ENCODE data around the gene OR10H1.
"Not testable (repeated sequence)": the region's sequence is repeated elsewhere in the genome, so short reads cannot be mapped to it uniquely, and the experiment has no call there.

Gene OR10H1, protein sequence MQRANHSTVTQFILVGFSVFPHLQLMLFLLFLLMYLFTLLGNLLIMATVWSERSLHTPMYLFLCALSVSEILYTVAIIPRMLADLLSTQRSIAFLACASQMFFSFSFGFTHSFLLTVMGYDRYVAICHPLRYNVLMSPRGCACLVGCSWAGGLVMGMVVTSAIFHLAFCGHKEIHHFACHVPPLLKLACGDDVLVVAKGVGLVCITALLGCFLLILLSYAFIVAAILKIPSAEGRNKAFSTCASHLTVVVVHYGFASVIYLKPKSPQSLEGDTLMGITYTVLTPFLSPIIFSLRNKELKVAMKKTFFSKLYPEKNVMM

DNA sequence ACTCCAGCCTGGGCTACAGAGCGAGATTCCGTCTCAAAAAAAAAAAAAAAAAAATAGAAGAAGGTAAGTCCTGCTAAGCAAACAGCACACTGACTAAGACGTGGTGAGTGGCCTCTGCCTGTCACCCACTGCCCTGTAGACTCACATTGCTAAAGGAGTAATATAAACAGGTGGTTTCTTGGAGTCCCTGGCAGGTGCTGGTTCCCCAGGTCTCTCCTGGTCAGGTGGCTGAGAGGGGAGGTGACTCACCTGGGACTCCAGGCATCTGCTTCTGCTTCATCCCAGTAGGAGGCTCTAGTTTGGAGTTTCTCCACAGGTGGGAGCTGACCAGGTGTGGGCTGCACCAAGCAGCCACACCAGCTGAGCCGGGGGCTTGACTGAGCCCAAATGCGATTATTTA, at the start of gene OR10H1:
TSS of gene OR10H1 (minus strand) at position 359 of the 400 bp plus-strand sequence. CDS start 7,627 bp downstream, outside the sequence.
- no peak for DNase-seq

DNA sequence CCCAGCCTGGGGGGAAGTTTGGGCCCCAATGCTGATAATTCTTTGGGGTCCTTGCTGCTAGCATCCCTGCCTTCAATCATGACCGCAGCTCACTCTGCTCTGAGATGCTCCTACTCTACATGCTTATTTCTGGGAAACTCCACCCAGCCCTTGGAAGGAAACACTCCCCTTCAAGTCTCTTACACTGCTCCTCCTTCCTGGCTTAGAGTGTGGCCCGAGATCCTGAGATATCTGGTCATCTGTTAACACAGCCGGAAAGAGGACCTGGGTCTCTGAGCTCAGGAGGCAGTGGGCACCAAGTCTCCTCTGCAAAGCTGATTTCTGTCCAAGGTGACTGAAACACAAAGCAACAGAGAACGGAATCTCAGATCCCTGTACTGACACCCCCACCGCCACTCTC, 49.4 kb upstream of the OR10H1 start:
- DNase-seq = no peak

DNA sequence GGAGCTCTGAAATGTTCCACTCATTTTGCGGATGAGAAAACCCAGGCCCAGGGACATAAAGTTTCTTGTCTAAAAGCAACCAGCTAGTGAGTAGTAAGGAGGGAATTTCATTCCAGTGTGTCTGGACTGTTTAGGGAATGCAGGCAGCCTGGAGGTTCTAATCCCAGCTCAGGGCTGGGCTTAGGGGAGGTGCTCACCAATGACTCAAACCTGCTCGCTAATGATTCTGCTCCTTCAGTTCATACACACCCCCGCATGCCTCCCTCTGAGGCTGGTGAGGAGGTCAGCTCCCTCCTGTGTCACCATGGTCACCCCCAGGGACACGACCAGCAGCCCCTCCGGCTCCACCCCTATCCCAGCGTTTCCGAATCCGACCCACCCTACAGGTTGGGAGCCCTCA, 47.8 kb upstream of the OR10H1 start:
- DNase-seq = no peak

DNA sequence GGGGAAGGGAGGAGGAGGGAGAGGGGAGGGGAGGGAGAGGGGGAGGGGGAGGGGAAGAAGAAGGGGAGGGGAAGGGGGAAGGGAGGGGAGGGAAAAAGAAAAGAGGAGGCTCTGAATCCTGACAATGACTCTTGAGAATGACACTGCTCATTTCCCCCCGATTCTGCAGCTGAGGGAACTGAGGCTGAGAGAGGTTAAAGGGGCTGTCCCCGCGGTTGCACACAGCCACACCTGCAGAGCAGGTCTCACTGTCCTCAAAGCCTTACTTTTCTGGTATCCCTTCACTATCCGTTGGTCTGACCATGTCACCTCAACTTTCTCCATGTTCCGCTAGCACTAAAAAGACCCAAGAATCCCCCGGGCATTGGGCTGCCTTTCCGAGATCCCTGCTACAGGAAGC, 47.0 kb upstream of the OR10H1 start:
- no peak for DNase-seq

DNA sequence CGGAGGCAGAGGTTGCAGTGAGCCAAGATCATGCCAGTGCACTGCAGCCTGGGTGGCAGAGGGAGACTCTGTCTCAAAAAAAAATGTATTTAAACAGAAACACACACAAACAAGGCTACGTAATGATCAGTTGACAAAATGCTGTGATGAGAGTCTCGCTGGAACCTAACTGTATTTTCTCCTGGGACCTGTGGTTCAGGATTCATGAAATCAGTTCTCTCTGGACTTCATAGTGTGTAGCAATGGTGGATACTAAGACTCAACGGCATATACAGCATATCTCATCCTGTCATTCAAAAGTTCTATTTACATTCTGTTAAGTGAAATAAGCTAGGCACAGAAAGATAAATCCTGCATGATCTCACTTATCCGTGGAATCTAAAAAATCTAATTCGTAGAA, 45.1 kb upstream of the OR10H1 start:
- no peak for DNase-seq

DNA sequence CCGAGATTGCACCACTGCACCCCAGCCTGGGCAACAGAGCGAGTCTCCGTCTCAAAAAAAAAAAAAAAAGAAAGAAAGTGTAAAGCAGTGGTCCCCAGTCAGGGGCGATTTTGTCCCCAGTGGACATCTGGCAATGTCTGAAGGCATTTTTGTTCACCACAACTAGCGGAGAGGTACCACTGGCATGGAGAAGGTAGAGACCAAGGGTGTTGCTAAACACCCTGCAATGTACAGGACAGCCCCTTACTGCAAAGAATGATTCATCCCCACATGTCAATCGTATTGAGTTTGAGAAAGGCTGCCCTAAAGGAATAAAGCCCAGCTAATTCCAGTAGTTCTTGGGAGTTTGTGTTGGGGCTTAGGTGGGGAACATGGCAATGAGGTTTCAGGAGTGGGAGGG, 43.7 kb upstream of the OR10H1 start:
- no peak for DNase-seq

DNA sequence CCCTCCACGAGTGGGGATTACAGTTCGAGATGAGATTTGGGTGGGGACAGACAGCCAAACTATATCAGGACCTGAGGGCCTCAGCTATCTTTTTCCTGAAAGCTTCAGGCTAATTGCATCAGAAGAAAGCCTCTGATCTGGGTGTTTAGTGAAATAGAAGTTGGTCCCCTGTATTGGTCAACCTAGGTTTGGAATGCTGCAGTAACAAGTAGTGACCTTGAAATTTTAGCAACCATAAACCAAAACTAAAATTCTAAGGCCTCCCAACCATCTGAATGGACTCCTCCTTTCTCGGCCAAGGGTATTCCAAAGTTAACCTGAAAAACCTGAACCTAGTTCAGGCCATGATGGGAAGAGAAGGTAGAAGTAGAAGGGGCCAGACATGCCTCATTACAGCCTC, 34.9 kb upstream of the OR10H1 start:
- DNase-seq = no peak

DNA sequence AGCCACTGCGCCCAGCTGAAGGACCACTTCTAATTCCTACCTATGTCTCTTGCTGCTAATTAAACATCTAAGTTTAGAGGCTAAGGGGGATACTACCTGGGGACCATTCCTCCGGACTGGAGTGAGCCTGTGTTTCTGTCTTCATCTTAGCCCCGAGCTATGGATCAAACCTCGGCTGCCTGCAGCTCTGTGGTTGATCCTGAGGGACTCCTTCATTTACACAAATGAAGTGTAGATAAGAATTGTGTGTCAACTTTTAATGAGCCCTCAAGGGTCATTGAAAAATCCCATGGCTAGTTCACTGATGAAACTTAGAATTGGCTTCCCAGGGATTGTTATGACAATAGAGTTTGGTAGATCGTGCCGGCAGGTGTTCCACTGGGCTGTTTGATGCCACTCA, 31.5 kb upstream of the OR10H1 start:
- no peak for DNase-seq

DNA sequence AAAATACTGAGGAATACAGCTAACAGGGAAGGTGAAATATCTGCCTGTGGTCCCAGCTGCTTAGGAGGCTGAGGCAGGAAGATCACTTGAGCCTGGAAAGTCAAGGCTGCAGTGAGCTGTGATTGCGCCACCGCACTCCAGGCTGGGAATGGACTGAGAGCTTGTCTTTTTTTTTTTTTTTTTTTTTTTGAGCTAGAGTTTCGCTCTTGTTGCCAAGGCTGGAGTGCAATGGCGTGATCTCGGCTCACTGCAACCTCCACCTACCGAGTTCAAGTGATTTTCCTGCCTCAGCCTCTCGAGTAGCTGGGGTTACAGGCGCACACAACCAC, 28.4 kb upstream of the OR10H1 start:
- DNase-seq = not testable (repeated sequence)

DNA sequence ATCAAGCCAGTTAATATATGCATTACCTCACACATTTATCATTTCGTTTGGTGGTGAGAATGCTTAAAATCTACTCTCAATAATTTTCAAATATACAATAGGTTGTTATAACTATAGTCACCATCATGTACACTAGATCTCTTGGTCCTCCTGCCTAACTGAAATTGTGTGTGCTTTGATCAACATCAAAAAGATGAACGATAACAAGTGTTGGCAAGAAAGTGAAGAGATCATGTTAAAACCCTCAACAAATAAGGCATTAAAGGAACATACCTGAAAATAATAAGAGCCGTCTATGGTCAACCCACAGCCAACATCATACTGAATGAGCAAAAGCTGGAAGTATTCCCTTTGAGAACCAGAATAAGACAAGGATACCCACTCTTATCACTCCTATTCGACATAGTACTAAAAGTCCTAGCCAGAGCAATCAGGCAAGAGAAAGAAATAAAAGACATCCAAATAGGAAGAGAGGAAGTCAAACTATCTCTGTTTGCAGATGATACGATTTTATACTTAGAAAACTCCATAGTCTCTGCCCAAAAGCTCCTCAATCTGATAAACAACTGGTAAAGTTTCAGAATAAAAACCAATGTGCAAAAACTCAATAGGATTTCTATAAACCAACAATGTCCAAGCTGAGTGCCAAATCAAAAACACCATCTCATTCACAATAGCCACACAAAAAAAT, 27.9 kb upstream of the OR10H1 start:
- DNase-seq = no peak

DNA sequence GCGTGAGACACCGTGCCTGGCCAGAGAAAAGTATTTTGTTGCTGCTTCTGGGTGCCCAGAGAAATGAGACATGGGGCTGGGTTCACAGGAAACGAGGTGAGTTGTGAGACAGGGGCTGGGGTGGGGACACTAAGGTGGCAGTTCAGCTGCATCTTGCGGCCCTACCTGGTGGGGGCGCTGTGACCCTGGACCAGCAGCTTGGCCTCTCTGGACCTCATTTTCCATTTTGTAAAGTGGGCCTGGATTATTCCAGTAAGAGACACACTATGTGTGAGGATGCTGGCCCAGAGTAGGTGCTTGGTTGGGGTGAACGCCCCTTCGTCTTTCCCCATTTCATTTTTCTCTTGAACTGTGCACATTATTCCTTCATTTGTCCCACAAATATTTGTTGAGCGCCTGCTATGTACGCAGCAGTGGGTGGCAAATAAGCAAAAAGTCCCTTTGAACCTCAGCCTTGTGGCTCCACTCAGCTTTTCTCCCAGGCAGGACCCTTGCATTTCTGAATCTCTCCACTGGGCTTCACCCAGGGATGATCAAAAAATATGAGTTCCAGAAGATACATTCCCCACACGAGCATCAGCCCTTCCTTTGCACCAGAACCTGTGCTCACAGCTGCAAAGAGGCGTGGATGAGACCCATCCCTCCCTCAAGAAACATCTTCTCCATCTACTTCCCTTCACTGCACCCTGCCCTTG, 26.6 kb upstream of the OR10H1 start:
- peak; percentile 25 for DNase-seq

DNA sequence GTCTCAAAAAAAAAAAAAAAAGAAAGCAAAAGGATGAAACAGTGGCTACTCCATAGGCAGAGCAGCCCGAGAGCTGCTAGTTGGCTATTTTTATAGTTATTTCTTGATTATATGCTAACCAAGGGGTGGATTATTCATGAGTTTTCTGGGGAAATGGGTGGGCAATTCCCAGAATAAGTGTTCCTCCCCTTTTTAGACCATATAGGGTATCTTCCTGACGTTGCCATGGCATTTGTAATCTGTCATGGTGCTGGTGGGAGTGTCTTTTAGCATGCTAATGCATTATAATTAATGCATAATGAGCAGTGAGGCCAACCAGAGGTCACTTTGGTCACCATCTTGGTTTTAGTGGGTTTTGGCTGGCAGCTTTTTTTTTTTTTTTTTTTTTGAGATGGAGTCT, 25.4 kb upstream of the OR10H1 start:
- no peak for DNase-seq

DNA sequence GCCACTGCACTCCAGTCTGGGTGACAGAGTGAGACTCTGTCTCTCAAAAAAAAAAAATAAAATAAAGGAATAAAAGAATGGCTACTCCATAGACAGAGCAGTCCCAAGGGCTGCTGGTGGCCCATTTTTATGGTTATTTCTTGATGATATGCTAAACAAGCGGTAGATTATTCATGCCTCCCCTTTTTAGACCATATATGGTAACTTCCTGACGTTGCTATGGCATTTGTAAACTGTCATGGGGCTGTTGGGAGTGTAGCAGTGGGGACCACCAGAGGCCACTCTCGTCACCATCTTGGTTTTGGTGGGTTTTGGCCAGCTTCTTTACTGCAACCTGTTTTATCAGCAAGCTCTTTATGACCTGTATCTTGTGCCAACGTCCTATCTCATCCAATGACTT, 24.4 kb upstream of the OR10H1 start:
- DNase-seq = not testable (repeated sequence)

DNA sequence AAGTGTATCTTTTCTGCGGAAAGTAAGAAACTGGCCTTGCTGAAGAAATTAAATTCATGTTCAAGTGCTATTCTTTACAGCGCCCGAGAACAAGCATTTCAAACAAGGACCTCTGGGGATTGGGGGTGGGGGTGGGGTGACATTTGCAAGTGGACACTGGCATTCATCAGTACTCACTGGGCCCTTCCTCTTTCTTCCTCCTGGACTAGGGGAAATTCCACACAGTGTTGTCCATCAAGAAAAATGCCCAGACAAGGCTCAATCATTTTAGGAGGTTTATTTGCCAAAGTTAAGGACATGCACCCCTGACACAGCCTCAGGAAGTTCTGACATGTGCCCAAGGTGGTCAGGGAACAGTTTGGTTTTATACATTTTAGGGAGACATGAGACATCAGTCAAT, 22.9 kb upstream of the OR10H1 start:
- no peak for DNase-seq

DNA sequence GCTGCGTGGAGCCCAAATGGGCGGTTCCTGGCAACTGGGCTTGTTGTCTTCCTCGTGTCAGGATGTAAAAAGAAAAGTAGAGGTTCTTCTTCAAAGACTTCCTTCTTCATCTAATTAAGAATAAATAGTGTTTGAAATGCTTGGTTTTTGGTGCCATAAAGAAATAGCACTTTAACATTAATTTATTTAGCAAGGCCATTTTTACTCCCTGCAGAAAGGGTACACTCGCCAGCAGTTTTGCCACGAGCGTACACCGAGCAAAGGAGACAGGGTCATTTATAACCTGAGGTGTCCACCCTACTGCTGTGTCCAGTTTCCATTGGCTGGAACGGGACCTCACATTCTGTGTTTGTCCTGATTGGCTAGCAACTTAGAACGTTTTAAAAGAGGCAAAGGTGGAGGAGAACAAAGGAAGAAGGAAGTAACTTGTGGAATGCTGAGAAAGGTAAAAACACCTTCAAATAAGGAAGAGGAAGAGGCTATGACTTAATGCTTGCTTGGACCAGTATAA, 21.8 kb upstream of the OR10H1 start:
- DNase-seq = peak; percentile 8

DNA sequence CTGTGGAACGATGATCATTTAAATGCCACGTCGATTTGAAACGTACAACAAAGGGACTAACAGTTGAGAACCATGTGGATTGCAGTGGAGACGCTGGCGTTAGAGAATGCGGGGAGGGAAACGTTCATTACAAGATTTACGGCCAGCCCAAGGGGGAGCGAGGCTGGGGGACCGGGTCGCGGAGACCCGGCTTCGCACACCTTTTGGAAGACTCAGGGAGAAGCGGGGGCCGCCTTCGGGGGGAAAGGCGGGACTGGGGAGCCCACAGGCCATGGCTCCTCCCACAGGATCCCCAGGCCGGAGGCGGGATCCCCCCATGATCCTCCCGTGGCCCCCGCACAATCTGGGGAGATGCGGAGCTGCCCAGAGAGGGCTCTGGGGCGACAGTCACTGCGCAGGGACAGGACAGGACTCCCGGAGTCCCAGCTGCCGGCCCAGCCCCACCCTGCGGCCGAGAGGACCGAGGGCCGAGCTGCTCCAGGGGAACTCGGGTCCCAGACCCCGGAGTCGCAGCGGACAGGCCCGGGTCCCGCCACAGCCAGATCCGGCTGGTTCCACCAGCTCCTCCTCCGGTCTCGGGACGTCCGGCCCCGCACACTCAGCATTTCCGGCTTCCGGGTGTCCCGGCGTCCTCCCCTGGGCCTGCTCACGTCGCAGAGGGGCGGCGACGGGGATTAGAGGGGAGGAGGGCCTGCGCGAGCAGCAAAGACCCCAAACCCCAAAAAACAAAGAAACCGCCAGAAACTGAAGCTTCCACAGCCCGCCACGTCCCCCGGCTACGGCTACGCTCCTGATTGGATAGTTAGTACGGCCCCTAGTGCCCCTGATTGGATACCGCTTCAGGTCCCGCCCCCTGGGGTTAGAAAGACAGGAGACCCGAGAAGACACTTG, 21.1 kb upstream of the OR10H1 start:
- DNase-seq = peak; percentile 94

DNA sequence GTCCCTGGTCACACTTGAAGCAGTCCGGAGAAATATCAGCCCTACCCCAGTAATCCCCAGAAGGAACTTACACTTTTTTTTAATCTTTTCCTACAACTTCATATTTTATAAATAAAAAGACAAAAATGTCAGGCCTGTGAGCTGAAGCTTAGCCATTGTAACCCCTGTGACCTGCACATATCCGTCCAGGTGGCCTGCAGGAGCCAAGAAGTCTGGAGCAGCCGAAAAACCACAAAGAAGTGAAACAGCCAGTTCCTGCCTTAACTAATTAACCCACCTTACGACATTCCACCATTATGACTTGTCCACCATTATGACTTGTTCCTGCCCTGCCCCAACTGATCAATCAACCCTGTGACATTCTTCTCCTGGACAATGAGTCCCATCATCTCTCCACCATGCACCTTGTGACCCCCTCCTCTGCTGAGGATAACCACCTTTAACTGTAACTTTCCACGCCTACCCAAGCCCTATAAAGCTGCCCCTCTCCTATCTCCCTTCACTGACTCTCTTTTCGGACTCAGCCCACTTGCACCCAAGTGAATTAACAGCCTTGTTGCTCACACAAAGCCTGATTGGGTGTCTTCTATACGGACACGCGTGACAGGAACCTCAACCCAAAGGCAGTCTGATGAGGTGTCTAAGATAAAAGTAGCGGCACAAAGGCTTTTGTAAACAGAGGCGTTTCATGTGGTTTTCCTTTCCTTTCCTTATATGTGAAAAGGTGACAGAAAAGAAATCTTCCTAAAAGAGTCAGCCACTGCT, 20.3 kb upstream of the OR10H1 start:
- peak; percentile 50 for DNase-seq

DNA sequence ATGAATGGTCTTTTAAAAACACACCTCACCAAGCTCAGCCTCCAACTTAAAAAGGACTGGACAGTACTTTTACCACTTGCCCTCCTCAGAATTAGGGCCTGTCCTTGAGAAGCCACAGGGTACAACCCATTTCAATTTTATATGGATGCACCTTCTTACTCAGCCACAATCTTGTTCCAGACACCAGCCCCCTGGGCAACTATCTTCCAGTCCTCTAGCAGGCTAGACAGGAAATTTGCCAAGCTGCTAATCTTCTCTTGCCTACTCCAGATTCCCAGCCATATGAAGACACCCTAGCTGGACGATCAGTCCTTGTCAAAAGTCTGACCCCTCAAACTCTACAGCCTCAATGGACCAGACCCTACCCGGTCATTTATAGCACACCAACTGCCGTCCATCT, 18.8 kb upstream of the OR10H1 start:
- not testable (repeated sequence) for DNase-seq

DNA sequence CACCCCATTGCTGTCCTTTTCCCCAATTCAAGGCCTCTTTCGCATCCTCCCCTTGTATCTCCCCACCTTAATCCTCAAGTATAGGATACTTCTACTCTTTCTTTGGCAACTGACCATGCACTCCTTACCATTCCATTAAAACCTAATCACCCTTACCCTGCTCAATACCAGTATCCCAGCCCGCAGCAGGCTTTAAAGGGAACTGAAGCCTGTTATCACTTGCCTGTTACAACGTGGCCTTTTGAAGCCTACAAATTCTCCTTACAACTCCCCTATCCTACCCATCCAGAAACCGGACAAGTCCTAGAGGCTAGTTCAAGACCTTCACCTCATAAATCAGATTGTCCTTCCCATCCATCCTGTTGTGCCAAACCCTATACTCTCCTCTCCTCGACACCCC, 16.2 kb upstream of the OR10H1 start:
- DNase-seq = no peak

DNA sequence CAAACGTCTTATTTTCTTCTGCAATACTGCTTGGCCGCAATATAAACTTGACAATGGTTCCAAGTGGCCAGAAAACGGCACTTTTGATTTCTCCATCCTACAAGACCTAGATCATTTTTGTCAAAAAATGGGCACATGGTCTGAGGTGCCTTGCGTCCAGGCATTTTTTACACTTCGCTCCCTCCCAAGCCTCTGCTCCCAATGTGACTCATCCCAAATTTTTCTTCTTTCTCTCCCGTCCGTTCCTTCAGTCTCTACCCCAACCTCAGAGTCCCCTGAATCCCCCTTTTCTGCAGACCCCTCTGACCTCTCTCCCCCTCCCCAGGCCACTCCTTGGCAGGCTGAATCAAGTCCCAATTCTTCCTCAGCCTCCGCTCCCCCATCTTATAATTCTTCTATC, 14.3 kb upstream of the OR10H1 start:
- no peak for DNase-seq

DNA sequence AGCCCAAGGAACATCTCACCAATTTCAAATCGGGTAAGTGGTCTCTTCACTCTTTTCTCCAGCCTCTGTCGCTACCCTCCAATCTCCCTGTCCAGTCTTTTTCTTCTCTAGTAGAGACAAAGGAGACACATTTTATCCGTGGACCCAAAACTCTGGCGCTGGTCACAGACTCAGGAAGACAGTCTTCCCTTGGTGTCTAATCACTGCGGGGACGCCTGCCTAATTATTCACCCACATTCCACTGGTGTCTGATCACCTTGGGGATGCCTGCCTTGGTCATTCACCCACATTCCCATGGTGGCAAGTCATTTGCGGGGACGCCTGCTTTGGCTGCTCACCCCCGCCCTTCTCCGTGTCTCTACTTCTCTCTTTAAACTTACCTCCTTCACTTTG, 13.8 kb upstream of the OR10H1 start:
- no peak for DNase-seq

DNA sequence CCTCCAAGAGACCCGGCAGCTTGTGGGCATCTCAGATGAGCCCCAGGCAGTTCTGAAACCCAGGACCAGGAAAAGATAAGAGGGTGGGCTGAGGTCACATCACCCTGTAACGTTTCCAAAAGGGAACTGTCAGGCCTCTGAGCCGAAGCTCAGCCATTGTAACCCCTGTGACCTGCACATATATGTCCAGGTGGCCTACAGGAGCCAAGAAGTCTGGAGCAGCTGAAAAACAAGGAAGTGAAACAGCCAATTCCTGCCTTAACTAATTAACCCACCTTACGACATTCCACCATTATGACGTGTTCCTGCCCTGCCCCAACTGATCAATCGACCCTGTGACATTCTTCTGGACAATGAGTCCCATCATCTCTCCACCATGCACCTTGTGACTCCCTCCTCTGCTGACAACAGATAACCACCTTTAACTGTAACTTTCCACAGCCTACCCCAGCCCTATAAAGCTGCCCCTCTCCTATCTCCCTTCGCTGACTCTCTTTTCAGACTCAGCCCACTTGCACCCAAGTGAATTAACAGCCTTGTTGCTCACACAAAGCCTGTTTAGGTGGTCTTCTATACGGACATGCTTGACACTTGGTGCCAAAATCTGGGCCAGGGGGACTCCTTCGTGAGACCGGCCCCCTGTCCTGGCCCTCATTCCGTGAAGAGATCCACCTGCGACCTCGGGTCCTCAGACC, 13.3 kb upstream of the OR10H1 start:
- DNase-seq = not testable (repeated sequence)

Measured in stimulated activated CD4-positive, alpha-beta T cell treated with anti-CD3 and anti-CD28 coated beads, Interleukin-1b, Interleukin-23, amount 100 ng/mL, for 48 hours (primary cell).